Measurements from ENCODE around the gene ARAF. TPM values are rescaled to one million over a fixed set of nuclear protein-coding genes. Genes with fewer than 3 reads are reported as not detected.
A peak's percentile ranks its signal among the peaks of the same experiment; 100 is the strongest.
"Not testable (repeated sequence)": the region's sequence is repeated elsewhere in the genome, so short reads cannot be mapped to it uniquely, and the experiment has no call there.

The ARAF gene
- total RNA-seq, 2 donors from 2014 or later, result 132 to 140 TPM

- DNase-seq (no peak), ATAC-seq (no peak)
- Mint-ChIP-seq H3K27ac (peak overlapping the region; percentile 87), H3K36me3 (ENCODE audit: low read depth) (peaks cover 5% of the 10 kb centered on the region), H3K4me3 (peak overlapping the region; percentile 94), H3K27me3 (no peaks in the 10 kb centered on the region), H3K4me1 (peaks cover 20% of the 10 kb centered on the region)
- no peaks in the 10 kb centered on the region for H3K9me3 ChIP-seq (ENCODE audit: control insufficient read depth, low read length, poor library complexity, severe bottlenecking)
Observed at GRCh38 chrX:47583240-47583861, 22.3 kb downstream of the ARAF start.

DNA sequence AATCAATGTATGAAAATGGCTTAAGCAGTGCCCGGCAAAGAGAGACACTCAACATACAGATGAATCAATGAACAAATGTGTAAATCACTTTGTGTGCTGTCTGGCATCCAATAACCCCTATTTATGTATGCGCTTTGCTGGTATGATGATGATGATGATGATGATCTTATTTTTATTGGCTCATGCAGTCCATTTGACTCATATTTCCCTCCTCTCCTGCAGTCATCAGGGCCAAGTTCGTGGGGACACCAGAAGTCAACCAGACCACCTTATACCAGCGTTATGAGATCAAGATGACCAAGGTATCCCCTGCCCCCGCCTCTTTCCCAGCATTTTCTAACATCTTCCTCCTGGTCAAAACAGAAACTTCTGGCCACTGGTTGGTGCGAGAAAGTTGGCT, 23.7 kb downstream of the ARAF start:
- no peaks in the 10 kb centered on the region for H3K9me3 ChIP-seq (ENCODE audit: control insufficient read depth, low read length, poor library complexity, severe bottlenecking)
- DNase-seq, result no peak
- no peak overlapping the region for H3K4me3 Mint-ChIP-seq
- ATAC-seq, result no peak
- no peaks in the 10 kb centered on the region for H3K27me3 Mint-ChIP-seq
- peaks cover 5% of the 10 kb centered on the region for H3K36me3 Mint-ChIP-seq (ENCODE audit: low read depth)
- no peak overlapping the region for H3K27ac Mint-ChIP-seq
- H3K4me1 Mint-ChIP-seq, result peaks cover 16% of the 10 kb centered on the region

GRCh38 chrX:47585273-47585672, 24.3 kb downstream of the ARAF start:
- Mint-ChIP-seq H3K27me3 (no peaks in the 10 kb centered on the region), H3K36me3 (ENCODE audit: low read depth) (peaks cover 5% of the 10 kb centered on the region), H3K27ac (no peak overlapping the region), H3K4me1 (peaks cover 14% of the 10 kb centered on the region), H3K4me3 (no peak overlapping the region)
- ATAC-seq (no peak), DNase-seq (no peak)
- H3K9me3 ChIP-seq (ENCODE audit: control insufficient read depth, low read length, poor library complexity, severe bottlenecking), result no peaks in the 10 kb centered on the region

DNA sequence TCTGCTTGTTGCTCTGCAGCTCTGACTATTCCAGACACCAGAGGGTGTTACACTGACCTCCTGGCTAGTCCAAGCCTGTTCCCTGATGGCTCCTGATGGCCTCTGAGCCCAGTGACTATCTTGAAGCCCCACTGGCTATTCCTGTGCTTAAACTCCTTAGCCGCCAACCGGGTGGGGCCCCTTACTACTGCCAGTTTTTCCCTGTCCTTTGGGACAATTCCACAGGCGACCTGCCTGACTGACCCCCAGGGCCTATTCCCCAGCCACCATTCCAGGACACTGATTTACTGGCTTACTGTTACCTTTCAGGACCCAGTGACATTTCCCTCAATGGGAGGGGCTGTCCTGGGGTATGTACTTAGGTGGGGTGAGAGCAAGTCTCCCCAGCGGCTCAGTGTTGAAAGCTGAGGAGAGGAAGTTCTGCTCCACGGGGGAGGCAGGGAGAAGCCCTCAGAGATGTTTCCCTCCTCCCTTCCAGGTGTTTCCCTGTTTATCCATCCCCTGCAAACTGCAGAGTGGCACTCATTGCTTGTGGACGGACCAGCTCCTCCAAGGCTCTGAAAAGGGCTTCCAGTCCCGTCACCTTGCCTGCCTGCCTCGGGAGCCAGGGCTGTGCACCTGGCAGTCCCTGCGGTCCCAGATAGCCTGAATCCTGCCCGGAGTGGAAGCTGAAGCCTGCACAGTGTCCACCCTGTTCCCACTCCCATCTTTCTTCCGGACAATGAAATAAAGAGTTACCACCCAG, 25.2 kb downstream of the ARAF start:
- no peak overlapping the region for H3K4me3 Mint-ChIP-seq
- no peaks in the 10 kb centered on the region for H3K27me3 Mint-ChIP-seq
- H3K9me3 ChIP-seq (ENCODE audit: control insufficient read depth, low read length, poor library complexity, severe bottlenecking), result no peaks in the 10 kb centered on the region
- no peak for ATAC-seq
- peak overlapping the region; percentile 41 for H3K27ac Mint-ChIP-seq
- peaks cover 5% of the 10 kb centered on the region for H3K36me3 Mint-ChIP-seq (ENCODE audit: low read depth)
- no peak for DNase-seq
- peaks cover 14% of the 10 kb centered on the region for H3K4me1 Mint-ChIP-seq

GRCh38 chrX:47587091-47587891, 26.3 kb downstream of the ARAF start:
- no peaks in the 10 kb centered on the region for H3K9me3 ChIP-seq (ENCODE audit: control insufficient read depth, low read length, poor library complexity, severe bottlenecking)
- DNase-seq (no peak), ATAC-seq (no peak)
- Mint-ChIP-seq H3K27me3 (no peaks in the 10 kb centered on the region), H3K27ac (no peak overlapping the region), H3K4me1 (peaks cover 9% of the 10 kb centered on the region), H3K4me3 (no peak overlapping the region), H3K36me3 (ENCODE audit: low read depth) (peaks cover 5% of the 10 kb centered on the region)

DNA sequence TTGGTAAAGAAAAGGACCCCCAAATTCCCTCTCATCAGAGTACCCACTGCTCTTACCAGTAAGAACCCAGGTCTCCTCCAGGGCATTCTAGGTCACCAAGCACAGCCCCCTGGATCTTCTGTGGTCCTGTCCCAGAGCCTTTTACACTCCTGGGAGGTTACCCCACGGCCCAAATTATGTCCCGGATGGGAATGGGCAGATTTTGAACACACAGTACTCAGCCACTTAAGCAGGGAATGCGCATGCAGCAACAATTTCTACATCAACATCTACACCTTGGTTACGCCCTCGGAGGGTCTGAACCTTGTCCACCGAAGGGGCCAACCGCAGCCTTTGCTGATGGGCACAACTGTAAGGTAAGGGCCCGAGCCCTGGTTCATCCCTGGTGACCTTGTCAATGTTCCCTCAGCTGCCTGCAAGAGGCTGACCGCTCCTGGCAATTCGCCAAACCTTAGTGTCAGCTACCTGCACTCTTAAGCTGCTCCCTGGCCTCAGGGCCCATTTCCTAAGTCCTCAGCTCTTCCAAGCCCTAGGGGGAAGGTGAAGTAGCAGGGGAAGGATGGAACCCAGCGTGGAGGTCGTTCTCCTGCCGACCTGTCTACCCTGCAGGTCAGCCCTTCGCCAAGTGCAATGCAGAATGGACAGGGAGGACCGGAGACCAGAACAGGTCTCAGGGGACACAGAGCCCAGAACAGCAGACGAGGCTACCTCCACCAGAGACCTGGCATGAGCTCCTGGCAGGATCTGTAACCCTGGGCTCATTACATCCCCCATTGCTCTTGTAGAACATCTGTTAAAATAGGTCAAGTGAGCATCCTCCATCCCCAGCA, 27.1 kb downstream of the ARAF start:
- Mint-ChIP-seq H3K27ac (no peak overlapping the region), H3K27me3 (no peaks in the 10 kb centered on the region), H3K4me1 (peaks cover 9% of the 10 kb centered on the region), H3K36me3 (ENCODE audit: low read depth) (peaks cover 5% of the 10 kb centered on the region), H3K4me3 (no peak overlapping the region)
- no peaks in the 10 kb centered on the region for H3K9me3 ChIP-seq (ENCODE audit: control insufficient read depth, low read length, poor library complexity, severe bottlenecking)
- DNase-seq, result no peak
- ATAC-seq, result no peak

GRCh38 chrX:47590984-47591383, 30.0 kb downstream of the ARAF start:
- no peak overlapping the region for H3K4me3 Mint-ChIP-seq
- no peaks in the 10 kb centered on the region for H3K27me3 Mint-ChIP-seq
- DNase-seq (no peak), ATAC-seq (no peak)
- H3K36me3 Mint-ChIP-seq (ENCODE audit: low read depth), result no peaks in the 10 kb centered on the region
- H3K27ac Mint-ChIP-seq, result no peak overlapping the region
- peaks cover 2% of the 10 kb centered on the region for H3K4me1 Mint-ChIP-seq
- H3K9me3 ChIP-seq (ENCODE audit: control insufficient read depth, low read length, poor library complexity, severe bottlenecking), result peaks cover 1% of the 10 kb centered on the region

DNA sequence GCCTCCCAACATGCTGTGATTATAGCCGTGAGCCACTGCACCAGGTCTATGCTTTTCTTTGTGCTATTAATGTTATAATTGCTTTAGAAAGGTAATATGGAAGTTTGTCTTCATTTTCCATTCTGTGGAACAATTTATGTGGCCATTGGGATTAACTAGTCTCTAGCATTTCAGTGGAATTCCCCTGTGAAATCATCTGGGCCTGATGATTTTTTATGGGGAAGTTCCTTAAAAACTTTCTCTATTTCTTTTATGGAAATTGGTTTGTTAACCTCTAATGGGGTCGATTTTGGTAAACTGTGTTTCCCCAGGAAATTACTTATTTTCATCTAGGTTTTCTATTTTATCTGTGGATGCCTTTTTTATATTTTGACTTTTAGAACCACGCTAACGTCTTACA, 32.5 kb downstream of the ARAF start:
- H3K9me3 ChIP-seq (ENCODE audit: control insufficient read depth, low read length, poor library complexity, severe bottlenecking), result peaks cover 7% of the 10 kb centered on the region
- DNase-seq (no peak), ATAC-seq (no peak)
- Mint-ChIP-seq H3K4me3 (no peak overlapping the region), H3K27me3 (no peaks in the 10 kb centered on the region), H3K27ac (no peak overlapping the region), H3K36me3 (ENCODE audit: low read depth) (peaks cover 2% of the 10 kb centered on the region), H3K4me1 (peaks cover 5% of the 10 kb centered on the region)

- peaks cover 5% of the 10 kb centered on the region for H3K4me1 Mint-ChIP-seq
- ATAC-seq (no peak), DNase-seq (no peak)
- peak overlapping the region; percentile 19 for H3K27ac Mint-ChIP-seq
- no peaks in the 10 kb centered on the region for H3K27me3 Mint-ChIP-seq
- H3K36me3 Mint-ChIP-seq (ENCODE audit: low read depth), result peaks cover 2% of the 10 kb centered on the region
- H3K9me3 ChIP-seq (ENCODE audit: control insufficient read depth, low read length, poor library complexity, severe bottlenecking), result peaks cover 7% of the 10 kb centered on the region
- peak overlapping the region; percentile 13 for H3K4me3 Mint-ChIP-seq
Observed at GRCh38 chrX:47595716-47596251, 34.8 kb downstream of the ARAF start.

DNA sequence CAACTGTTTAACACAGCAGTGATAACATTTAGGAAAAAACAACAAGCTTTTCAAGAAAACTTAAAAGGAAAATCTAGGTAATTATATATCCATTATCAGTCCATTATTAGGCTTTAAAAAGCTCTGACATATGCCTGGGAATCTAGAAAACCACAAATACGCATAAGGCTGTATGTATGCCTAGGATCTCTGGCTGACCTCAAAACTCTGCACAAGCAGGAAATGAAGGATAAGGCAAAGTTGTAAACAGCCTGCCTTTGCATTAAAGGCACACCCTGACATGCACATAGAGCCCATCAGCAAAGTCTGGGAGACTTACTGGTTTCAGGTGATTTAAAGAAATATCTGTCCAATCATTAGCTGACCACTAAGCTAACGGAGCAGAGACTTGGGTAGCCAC, 35.3 kb downstream of the ARAF start:
- Mint-ChIP-seq H3K27me3 (no peaks in the 10 kb centered on the region), H3K4me3 (peak overlapping the region; percentile 13), H3K36me3 (ENCODE audit: low read depth) (peaks cover 2% of the 10 kb centered on the region), H3K27ac (peak overlapping the region; percentile 19), H3K4me1 (peaks cover 5% of the 10 kb centered on the region)
- H3K9me3 ChIP-seq (ENCODE audit: control insufficient read depth, low read length, poor library complexity, severe bottlenecking), result peaks cover 7% of the 10 kb centered on the region
- no peak for ATAC-seq
- no peak for DNase-seq

DNA sequence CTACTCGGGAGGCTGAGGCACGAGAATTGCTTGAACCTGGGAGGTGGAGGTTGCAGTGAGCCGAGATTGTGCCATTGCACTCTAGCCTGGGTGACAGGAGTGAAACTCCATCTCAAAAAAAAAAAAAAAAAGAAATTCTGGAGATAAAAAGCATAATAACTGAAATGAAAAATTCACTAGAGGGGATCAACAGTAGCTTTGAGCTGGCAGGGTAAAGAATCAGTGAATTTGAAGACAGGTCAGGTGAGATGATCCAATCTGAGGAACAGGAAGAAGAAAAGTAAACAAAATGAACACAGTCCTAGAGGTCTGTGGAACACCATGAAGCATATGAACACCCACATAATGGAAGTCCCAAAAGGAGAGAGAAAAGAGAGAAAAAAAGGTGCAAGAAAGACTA, 36.2 kb downstream of the ARAF start:
- ATAC-seq, result no peak
- H3K9me3 ChIP-seq (ENCODE audit: control insufficient read depth, low read length, poor library complexity, severe bottlenecking), result peaks cover 7% of the 10 kb centered on the region
- H3K4me1 Mint-ChIP-seq, result peaks cover 5% of the 10 kb centered on the region
- H3K27ac Mint-ChIP-seq, result no peak overlapping the region
- no peaks in the 10 kb centered on the region for H3K27me3 Mint-ChIP-seq
- H3K4me3 Mint-ChIP-seq, result no peak overlapping the region
- peaks cover 2% of the 10 kb centered on the region for H3K36me3 Mint-ChIP-seq (ENCODE audit: low read depth)
- no peak for DNase-seq

DNA sequence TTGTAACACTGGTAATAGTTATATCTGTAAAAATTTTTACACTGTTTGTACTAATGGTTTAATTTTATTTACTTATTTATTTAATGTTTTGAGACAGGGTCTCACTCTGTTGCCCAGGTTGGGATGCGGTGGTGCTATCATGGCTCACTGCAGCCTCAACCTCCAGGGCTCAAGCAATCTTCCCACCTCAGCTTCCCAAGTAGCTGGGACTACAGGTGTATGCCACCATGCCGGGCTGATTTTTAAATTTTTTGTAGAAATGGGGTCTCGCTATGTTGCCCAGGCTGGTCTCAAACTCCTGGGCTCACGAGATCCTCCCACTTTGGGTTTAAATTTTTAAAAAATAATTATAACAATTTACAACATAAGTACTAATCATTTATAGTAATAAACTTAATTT, 42.1 kb downstream of the ARAF start:
- not testable (repeated sequence) for H3K4me1 Mint-ChIP-seq; H3K36me3 Mint-ChIP-seq (ENCODE audit: low read depth); H3K9me3 ChIP-seq (ENCODE audit: control insufficient read depth, low read length, poor library complexity, severe bottlenecking); H3K27ac Mint-ChIP-seq; DNase-seq; ATAC-seq; H3K4me3 Mint-ChIP-seq; H3K27me3 Mint-ChIP-seq
